NCI-H226 (cell line): ENCODE results near the gene VPS13A.

ENCODE experiments used
- DNase-seq: peaks from one replicate; pipeline ENCODE4 v3.0.0-alpha.2; 2015

The VPS13A gene

GRCh38 chr9:77177143-77177893, at the start of gene VPS13A:
Gene VPS13A, plus strand, starts transcription at chr9:77177534. Its CDS starts 171 bp downstream, at chr9:77177705.
- peak; percentile 93 for DNase-seq

GRCh38 chr9:77128125-77128789, 49.1 kb upstream of the VPS13A start:
- no peak for DNase-seq

GRCh38 chr9:77131399-77131798, 45.9 kb upstream of the VPS13A start:
- no peak for DNase-seq

GRCh38 chr9:77133011-77133410, 44.3 kb upstream of the VPS13A start:
- DNase-seq, result no peak

- no peak for DNase-seq
Observed at GRCh38 chr9:77142366-77142765, 35.0 kb upstream of the VPS13A start.

GRCh38 chr9:77149879-77150278, 27.5 kb upstream of the VPS13A start:
- no peak for DNase-seq

GRCh38 chr9:77152289-77152688, 25.0 kb upstream of the VPS13A start:
- DNase-seq, result no peak

GRCh38 chr9:77156646-77157371, 20.5 kb upstream of the VPS13A start:
- DNase-seq, result no peak

- DNase-seq, result no peak
Observed at GRCh38 chr9:77158772-77159513, 18.4 kb upstream of the VPS13A start.

- DNase-seq, result no peak
Observed at GRCh38 chr9:77161191-77161590, 16.1 kb upstream of the VPS13A start.

GRCh38 chr9:77161966-77162365, 15.4 kb upstream of the VPS13A start:
- no peak for DNase-seq

GRCh38 chr9:77162366-77162765, 15.0 kb upstream of the VPS13A start:
- no peak for DNase-seq

- peak; percentile 27 for DNase-seq
Observed at GRCh38 chr9:77163884-77164283, 13.4 kb upstream of the VPS13A start.

GRCh38 chr9:77166193-77166592, 11.1 kb upstream of the VPS13A start:
- no peak for DNase-seq

- DNase-seq, result no peak
Observed at GRCh38 chr9:77170991-77171699, 6.2 kb upstream of the VPS13A start.

GRCh38 chr9:77175151-77175550, 2.2 kb upstream of the VPS13A start:
- DNase-seq, result no peak

GRCh38 chr9:77176106-77176505, 1.2 kb upstream of the VPS13A start:
- no peak for DNase-seq

- peak; percentile 84 for DNase-seq
Observed at GRCh38 chr9:77176686-77177142, 620 bp upstream of the VPS13A start.

- DNase-seq, result no peak
Observed at GRCh38 chr9:77177894-77178794, 810 bp downstream of the VPS13A start.

- DNase-seq, result no peak
Observed at GRCh38 chr9:77180056-77180455, 2.7 kb downstream of the VPS13A start.

- no peak for DNase-seq
Observed at GRCh38 chr9:77183581-77183980, 6.2 kb downstream of the VPS13A start.
